ENCODE data around the gene MBTPS1. TPM values are rescaled to one million over a fixed set of nuclear protein-coding genes. Genes with fewer than 3 reads are reported as not detected.
A peak's percentile ranks its signal among the peaks of the same experiment; 100 is the strongest.

Gene MBTPS1
- polyA plus RNA-seq, 3 donors, result 26.4 to 73.8 (median 28.0) TPM

GRCh38 chr16:84059946-84060901, 56.5 kb downstream of the MBTPS1 start:
- Histone ChIP-seq H3K79me2 (ENCODE audit: insufficient read depth, low read length) (no peaks in the 10 kb centered on the region), H3K4me2 (replicated peaks; ENCODE audit: extremely low read depth, low read length, poor library complexity, severe bottlenecking) (no peak overlapping the region), H3K27me3 (ENCODE audit: control insufficient read depth in 2 of 2, insufficient read depth in 2 of 2, low read length in 2 of 2) (no peaks in the 10 kb centered on the region), H3K4me1 (ENCODE audit: control insufficient read depth in 1 of 2, insufficient read depth in 2 of 2, low read length in 2 of 2) (no peaks in the 10 kb centered on the region), H3K27ac (ENCODE audit: low read depth in 1 of 2, low read length in 2 of 2) (no peak overlapping the region), H4K20me1 (ENCODE audit: insufficient read depth, low read length) (peaks cover 4% of the 10 kb centered on the region), H2AFZ (ENCODE audit: insufficient read depth, low read depth, low read length, poor library complexity, severe bottlenecking) (no peak overlapping the region), H3K9ac (ENCODE audit: insufficient read depth, low read length, poor library complexity, severe bottlenecking) (no peak overlapping the region), H3K4me3 (replicated peaks in 1 of 3; ENCODE audit: low read depth in 2 of 3, low read length in 3 of 3) (no peak overlapping the region), H3K9me3 (replicated peaks in 1 of 2; ENCODE audit: control insufficient read depth in 1 of 2, insufficient read depth in 1 of 2, low read length in 2 of 2) (no peaks in the 10 kb centered on the region), H3K36me3 (replicated peaks in 1 of 2; ENCODE audit: control insufficient read depth in 1 of 2, insufficient read depth in 2 of 2, low read length in 2 of 2) (peaks cover 96 to 99% of the 10 kb centered on the region in 2 donors)
- Mint-ChIP-seq H3K27ac (peak overlapping the region in 1 of 7 donors; percentile 6), H3K27me3 (ENCODE audit: low read depth in 3 of 3) (peaks cover 0 to 1% (median 0%) of the 10 kb centered on the region in 3 donors), H3K9me3 (no peaks in the 10 kb centered on the region), H3K4me3 (no peak overlapping the region), H3K4me1 (no peaks in the 10 kb centered on the region), H3K36me3 (peaks cover 94 to 97% of the 10 kb centered on the region in 2 donors)
- intact Hi-C loops (cut with micrococcal nuclease), result loop anchor here (5.0 kb wide), 2 partner anchors 98 to 127 kb away; partner anchors contain the start of gene TAF1C (in 1 of the 2)
- no peak for DNase-seq
- TF ChIP-seq CTCF (IDR thresholded peaks at IDR 0.05), result no peak
- WGBS (ENCODE audit: insufficient coverage), result 95% methylated on average over 21 of the region's 28 CpGs

DNA sequence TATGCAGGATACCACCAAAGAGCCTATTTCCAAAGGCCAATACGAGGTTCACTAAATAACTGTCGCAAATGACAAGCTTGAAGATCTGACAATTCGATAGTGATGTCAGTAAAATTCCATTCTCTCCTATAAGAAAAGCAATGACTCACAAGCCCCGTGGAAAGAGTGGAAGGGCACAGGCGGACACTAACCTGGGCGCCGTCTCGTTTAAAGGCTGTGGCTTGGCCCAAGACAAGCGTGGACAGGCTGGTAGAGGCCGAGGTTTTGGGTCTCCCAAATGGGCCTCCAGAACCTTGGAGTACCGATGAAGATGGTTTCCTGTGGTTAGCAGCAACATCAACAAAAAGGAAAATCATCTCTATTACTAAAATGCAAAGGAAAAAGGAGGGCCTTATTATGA, 57.6 kb downstream of the MBTPS1 start:
- intact Hi-C loops (cut with micrococcal nuclease), result loop anchor here in 1 of 2 donors (5.0 kb wide), 1 partner anchor 97 kb away; no protein-coding TSS in a partner anchor
- H3K36me3 ChIP-seq (replicated peaks in 1 of 2; ENCODE audit: control insufficient read depth in 1 of 2, insufficient read depth in 2 of 2, low read length in 2 of 2), result peaks cover 97 to 99% of the 10 kb centered on the region in 2 donors
- no peak overlapping the region for H2AFZ ChIP-seq (ENCODE audit: insufficient read depth, low read depth, low read length, poor library complexity, severe bottlenecking)
- H3K27ac ChIP-seq (ENCODE audit: low read depth in 1 of 2, low read length in 2 of 2), result no peak overlapping the region
- no peak overlapping the region for H3K4me3 ChIP-seq (replicated peaks in 1 of 3; ENCODE audit: low read depth in 2 of 3, low read length in 3 of 3)
- DNase-seq, result no peak
- H3K27me3 Mint-ChIP-seq (ENCODE audit: low read depth in 3 of 3), result peaks cover 0 to 1% (median 0%) of the 10 kb centered on the region in 3 donors
- 98% methylated on average over 9 of the region's 11 CpGs for WGBS (ENCODE audit: insufficient coverage)
- no peaks in the 10 kb centered on the region for H3K27me3 ChIP-seq (ENCODE audit: control insufficient read depth in 2 of 2, insufficient read depth in 2 of 2, low read length in 2 of 2)
- H3K79me2 ChIP-seq (ENCODE audit: insufficient read depth, low read length), result no peaks in the 10 kb centered on the region
- no peak overlapping the region for H3K4me2 ChIP-seq (replicated peaks; ENCODE audit: extremely low read depth, low read length, poor library complexity, severe bottlenecking)
- no peak overlapping the region for H3K9ac ChIP-seq (ENCODE audit: insufficient read depth, low read length, poor library complexity, severe bottlenecking)
- peaks cover 96 to 98% of the 10 kb centered on the region in 2 donors for H3K36me3 Mint-ChIP-seq
- no peaks in the 10 kb centered on the region for H3K9me3 ChIP-seq (replicated peaks in 1 of 2; ENCODE audit: control insufficient read depth in 1 of 2, insufficient read depth in 1 of 2, low read length in 2 of 2)
- no peaks in the 10 kb centered on the region for H3K9me3 Mint-ChIP-seq
- H3K4me3 Mint-ChIP-seq, result no peak overlapping the region
- TF ChIP-seq CTCF (IDR thresholded peaks at IDR 0.05), result no peak
- H3K4me1 ChIP-seq (ENCODE audit: control insufficient read depth in 1 of 2, insufficient read depth in 2 of 2, low read length in 2 of 2), result no peaks in the 10 kb centered on the region
- H3K27ac Mint-ChIP-seq, result no peak overlapping the region
- no peaks in the 10 kb centered on the region for H3K4me1 Mint-ChIP-seq
- peaks cover 4% of the 10 kb centered on the region for H4K20me1 ChIP-seq (ENCODE audit: insufficient read depth, low read length)

Data from CD14-positive monocyte (primary cell).